Esophagus muscularis mucosa (tissue), 4 donors: Measurements from ENCODE around the gene ZFP2.

ENCODE experiments used
- CTCF ChIP-seq, 3 experiments: fragments of 200-600 bp in 2 of 3; fragments of 450-650 bp in 1 of 3; sonication (generic) in 2 of 3; IDR thresholded peaks; one replicate each; pipeline ENCODE4 v1.5.1; 2017 to 2019; ENCODE audit warnings: antibody characterized with exemption in 3 of 3, mild to moderate bottlenecking in 2 of 3, moderate library complexity in 1 of 3
- EP300 ChIP-seq: sonication (generic); formaldehyde crosslinking; IDR thresholded peaks from one replicate; pipeline ENCODE4 v1.6.1; 2017; ENCODE audit warnings: antibody characterized with exemption
- POLR2A ChIP-seq: fragments of 450-650 bp; IDR thresholded peaks from one replicate; pipeline ENCODE4 v1.6.1; 2017; ENCODE audit warnings: antibody characterized with exemption, moderate library complexity, mild to moderate bottlenecking, low read depth
- POLR2AphosphoS5 ChIP-seq, 2 donors: sonication (generic); formaldehyde crosslinking; IDR thresholded peaks; one replicate each; pipeline ENCODE4 v1.6.1; 2017; ENCODE audit warnings: antibody characterized with exemption in 2 of 2

GRCh38 chr5:178895615-178896571, at the start of gene ZFP2:
- TF ChIP-seq POLR2AphosphoS5 (IDR thresholded peaks at IDR 0.05) (peak; percentile 65 to 75), EP300 (no peak), CTCF (IDR thresholded peaks at IDR 0.05) (no peak), POLR2A (peak; percentile 11)
